Lower lobe of right lung (tissue), 2 donors: ENCODE measurements around the gene MYL12B. TPM values are rescaled to one million over a fixed set of nuclear protein-coding genes. Genes with fewer than 3 reads are reported as not detected.

Experiments used
- ATAC-seq, 2 donors: fragments of 200-7000 bp; cut with Tn5 transposase; one replicate each; pipeline ENCODE4 v1.9.1; 2020 to 2022; ENCODE audit warnings: mild to moderate bottlenecking in 2 of 2, moderate library complexity in 2 of 2
- DNase-seq: peaks from one replicate; pipeline ENCODE4 v3.0.0-alpha.2; 2020
- H3K27ac ChIP-seq: fragments of 200-600 bp; one replicate; pipeline ENCODE4 v1.8.0; 2022
- H3K27me3 ChIP-seq: fragments of 200-600 bp; one replicate; pipeline ENCODE4 v1.8.0; 2022; ENCODE audit warnings: low read depth
- H3K36me3 ChIP-seq: fragments of 200-600 bp; one replicate; pipeline ENCODE4 v1.8.0; 2022; ENCODE audit warnings: mild to moderate bottlenecking
- H3K4me1 ChIP-seq: fragments of 200-600 bp; one replicate; pipeline ENCODE4 v1.8.0; 2022
- H3K4me3 ChIP-seq: fragments of 200-600 bp; one replicate; pipeline ENCODE4 v1.8.0; 2022; ENCODE audit warnings: mild to moderate bottlenecking
- H3K9me3 ChIP-seq: fragments of 200-600 bp; one replicate; pipeline ENCODE4 v1.8.0; 2022
- intact Hi-C: fragments of 100-400 bp; cut with DNase I; formaldehyde crosslinking; loops from one replicate; pipeline ENCODE4 v1.11.0; 2022
- total RNA-seq: library from RNA; stranded (reverse); fragmentation: NEBNext Ultra II Directional; extraction: Animal tissue kit (Norgen Biotek cat#: 25700); gene quantifications from one replicate; pipeline ENCODE4 v1.2.1, GENCODE V29; 2021
- TF ChIP-seq, protein P1 (sequence below): fragments of 200-600 bp; IDR thresholded peaks from one replicate; pipeline ENCODE4 v1.8.0; 2022; ENCODE audit warnings: antibody characterized with exemption, mild to moderate bottlenecking
- donor health status: DM: no; HTN: yes; CAD: no; lungs with severe emphysema.

The MYL12B gene
- total RNA-seq, 1 donor from 2014 or later, result 318 TPM

- H3K4me3 ChIP-seq, result no peak overlapping the region
- no peak overlapping the region for H3K27ac ChIP-seq
- no peaks in the 10 kb centered on the region for H3K27me3 ChIP-seq
- DNase-seq (no peak), ATAC-seq (no peak)
- intact Hi-C loops, result loop anchor here (5.0 kb wide), 1 partner anchor 306 kb away; no protein-coding TSS in a partner anchor
- TF ChIP-seq, protein P1, sequence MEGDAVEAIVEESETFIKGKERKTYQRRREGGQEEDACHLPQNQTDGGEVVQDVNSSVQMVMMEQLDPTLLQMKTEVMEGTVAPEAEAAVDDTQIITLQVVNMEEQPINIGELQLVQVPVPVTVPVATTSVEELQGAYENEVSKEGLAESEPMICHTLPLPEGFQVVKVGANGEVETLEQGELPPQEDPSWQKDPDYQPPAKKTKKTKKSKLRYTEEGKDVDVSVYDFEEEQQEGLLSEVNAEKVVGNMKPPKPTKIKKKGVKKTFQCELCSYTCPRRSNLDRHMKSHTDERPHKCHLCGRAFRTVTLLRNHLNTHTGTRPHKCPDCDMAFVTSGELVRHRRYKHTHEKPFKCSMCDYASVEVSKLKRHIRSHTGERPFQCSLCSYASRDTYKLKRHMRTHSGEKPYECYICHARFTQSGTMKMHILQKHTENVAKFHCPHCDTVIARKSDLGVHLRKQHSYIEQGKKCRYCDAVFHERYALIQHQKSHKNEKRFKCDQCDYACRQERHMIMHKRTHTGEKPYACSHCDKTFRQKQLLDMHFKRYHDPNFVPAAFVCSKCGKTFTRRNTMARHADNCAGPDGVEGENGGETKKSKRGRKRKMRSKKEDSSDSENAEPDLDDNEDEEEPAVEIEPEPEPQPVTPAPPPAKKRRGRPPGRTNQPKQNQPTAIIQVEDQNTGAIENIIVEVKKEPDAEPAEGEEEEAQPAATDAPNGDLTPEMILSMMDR, result no peak
- H3K4me1 ChIP-seq, result no peaks in the 10 kb centered on the region
- H3K36me3 ChIP-seq, result no peaks in the 10 kb centered on the region
- no peaks in the 10 kb centered on the region for H3K9me3 ChIP-seq
Observed at GRCh38 chr18:3238742-3239141, 23.2 kb upstream of the MYL12B start.

- DNase-seq, result no peak
- Histone ChIP-seq H3K36me3 (peaks cover 4% of the 10 kb centered on the region), H3K9me3 (no peaks in the 10 kb centered on the region), H3K4me3 (peak overlapping the region; percentile 87), H3K27me3 (no peaks in the 10 kb centered on the region), H3K4me1 (peaks cover 31% of the 10 kb centered on the region), H3K27ac (no peak overlapping the region)
- TF ChIP-seq, protein P1, result no peak
- ATAC-seq, result no peak
- intact Hi-C loops, result no loop called here
Observed at GRCh38 chr18:3245185-3245564, 16.8 kb upstream of the MYL12B start.

DNA sequence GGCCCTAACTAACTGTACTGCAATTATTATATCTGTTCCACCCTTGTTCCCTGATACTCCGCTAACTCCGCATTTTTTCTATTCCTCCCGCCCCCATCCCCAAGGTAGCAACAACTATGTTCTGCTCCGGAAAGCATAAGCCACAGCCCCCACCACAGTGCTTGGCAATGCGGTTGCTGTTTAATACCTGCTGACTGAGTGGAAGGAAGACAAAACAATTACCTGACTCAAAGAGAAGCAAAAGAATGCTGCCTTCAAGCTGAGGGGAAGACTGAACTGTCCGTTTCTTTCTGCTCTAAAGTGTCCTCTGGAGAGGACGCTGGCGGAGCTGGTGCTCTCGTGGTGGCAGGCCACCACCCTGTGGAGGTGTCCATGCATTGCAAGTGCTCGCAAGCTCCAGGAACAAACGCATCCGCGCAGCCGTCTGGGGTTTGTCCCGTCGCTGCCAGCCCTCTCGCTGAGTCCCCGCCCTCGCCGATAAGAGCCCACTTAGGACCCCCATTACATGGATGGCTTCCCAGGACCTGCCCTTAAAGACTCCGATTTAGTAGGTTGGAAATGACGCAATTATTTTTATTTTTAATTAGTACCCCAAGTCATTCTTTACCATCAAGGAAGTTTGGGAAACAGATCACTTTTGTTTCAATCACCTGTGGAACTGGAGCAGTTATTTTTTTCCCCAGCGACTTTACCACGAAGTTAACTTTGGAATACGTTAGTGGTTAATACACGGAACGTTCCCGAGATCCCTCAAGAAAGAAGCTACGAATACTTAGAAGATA lies 15.9 kb upstream of the MYL12B start:
- H3K4me3 ChIP-seq, result peak overlapping the region; percentile 87
- intact Hi-C loops, result no loop called here
- DNase-seq (peak; percentile 93), ATAC-seq (peak; percentile 85 to 88)
- no peaks in the 10 kb centered on the region for H3K9me3 ChIP-seq
- H3K27ac ChIP-seq, result peak overlapping the region; percentile 100
- peaks cover 40% of the 10 kb centered on the region for H3K4me1 ChIP-seq
- TF ChIP-seq, protein P1, result peak; percentile 97
- H3K36me3 ChIP-seq, result peaks cover 4% of the 10 kb centered on the region
- H3K27me3 ChIP-seq, result no peaks in the 10 kb centered on the region

GRCh38 chr18:3246635-3247239 lies 15.2 kb upstream of the MYL12B start:
- TF ChIP-seq, protein P1, result no peak
- H3K36me3 ChIP-seq, result peaks cover 4% of the 10 kb centered on the region
- H3K9me3 ChIP-seq, result no peaks in the 10 kb centered on the region
- peak; percentile 17 to 23 for ATAC-seq
- H3K4me3 ChIP-seq, result peak overlapping the region; percentile 87
- H3K4me1 ChIP-seq, result peaks cover 47% of the 10 kb centered on the region
- peak overlapping the region; percentile 100 for H3K27ac ChIP-seq
- H3K27me3 ChIP-seq, result no peaks in the 10 kb centered on the region
- DNase-seq, result peak; percentile 58
- intact Hi-C loops, result no loop called here

- Histone ChIP-seq H3K27me3 (no peaks in the 10 kb centered on the region), H3K4me3 (peak within 1 kb of the TSS; percentile 87), H3K4me1 (peaks cover 54% of the 10 kb centered on the region), H3K27ac (peak within 1 kb of the TSS; percentile 100), H3K9me3 (no peaks in the 10 kb centered on the region), H3K36me3 (peaks cover 4% of the 10 kb centered on the region)
- TF ChIP-seq, protein P1, result no peak
- ATAC-seq (peak; percentile 93 to 96), DNase-seq (peak; percentile 100)
- intact Hi-C loops, result no loop called here
Observed at GRCh38 chr18:3247240-3248061, 14.5 kb upstream of the MYL12B start, which contains the start of gene MYL12A. TSS of gene MYL12A (plus strand) at chr18:3247801. CDS start at chr18:3253248, 5,447 bp downstream.
